ENCODE measurements around the gene GPX4. TPM values are rescaled to one million over a fixed set of nuclear protein-coding genes. Genes with fewer than 3 reads are reported as not detected.
A peak's percentile ranks its signal among the peaks of the same experiment; 100 is the strongest.

GPX4 gene
- total and polyA plus RNA-seq, 9 of the 15 experiments (the other 6 are each of a cell fraction or from before 2014, with no cell fraction given) = 61.4 to 661 (median 349) TPM

GRCh38 chr19:1085053-1085658, 18.6 kb upstream of the GPX4 start (continued):
- no peak for TF ChIP-seq HINFP (tag; conservative IDR thresholded peaks at IDR 0.05; ENCODE audit: low read depth)
- 0 out of 4 replicates have a peak, but pooled peaks have one; percentile 12 to 40 for TF ChIP-seq MLLT1 (IDR thresholded peaks at IDR 0.05)

GRCh38 chr19:1085676-1086442, 17.9 kb upstream of the GPX4 start:
- no peak for DNase-seq (ENCODE audit: extremely low read depth in 1 of 4, low spot score in 3 of 4)
- H3K9me3 ChIP-seq (replicated peaks; ENCODE audit: control insufficient read depth, insufficient read depth, low read depth, low read length) = no peaks in the 10 kb centered on the region
- 72% methylated on average over 23 of the region's 38 CpGs for WGBS (ENCODE audit: insufficient coverage, low coverage, missing lambda C conversion rate)
- FAIRE-seq = no peak
- CTCF ChIA-PET (ENCODE audit: low intra/inter-chr PET ratio) = no interaction called here
- peaks cover 6 to 76% of the 10 kb centered on the region in 2 experiments for H3K4me1 ChIP-seq (replicated peaks in 1 of 2; ENCODE audit: control insufficient read depth in 2 of 2, insufficient read depth in 2 of 2, low read length in 2 of 2)
- peaks cover 60% of the 10 kb centered on the region; the same call in 2 of the 3 replicates for H3K36me3 ChIP-seq (ENCODE audit: control insufficient read depth, insufficient read depth, low read length)
- H3K4me3 ChIP-seq = no peak overlapping the region
- no peaks in the 10 kb centered on the region for H4K20me1 ChIP-seq (replicated peaks; ENCODE audit: control insufficient read depth, insufficient read depth, low read length)
- BruUV-seq (replicated peaks) = no TSS peak
- ATAC-seq = no peak
- H3K4me2 ChIP-seq (ENCODE audit: insufficient read depth, low read length) = no peak overlapping the region
- H3K27ac ChIP-seq (ENCODE audit: extremely low read depth, low read depth, low read length) = no peak overlapping the region
- H3K27me3 ChIP-seq (ENCODE audit: control insufficient read depth in 2 of 2, insufficient read depth in 2 of 2, low read length in 2 of 2) = no peaks in the 10 kb centered on the region
- POLR2A ChIA-PET = interaction anchor here (1.4 to 5.3 kb wide), 4 partner anchors 9 to 44 kb away, joined by 4 to 45 read pairs (median 8); partner anchors contain the start of genes GPX4 and POLR2E
- H3K9me1 ChIP-seq (ENCODE audit: control insufficient read depth, insufficient read depth, low read length) = peaks cover 3% of the 10 kb centered on the region
- no peak overlapping the region for H2AFZ ChIP-seq (ENCODE audit: low read depth, low read length)
- intact Hi-C loops (cut with micrococcal nuclease) (no loop called here), in situ Hi-C loops (cut with MboI) (no loop called here)
- H3K9ac ChIP-seq (ENCODE audit: insufficient read depth in 1 of 2, low read depth in 2 of 2, low read length in 2 of 2) = peak overlapping the region in 1 of 2 experiments; percentile 31; a peak in 2 of 4 replicates
- no peaks in the 10 kb centered on the region for H3K79me2 ChIP-seq (ENCODE audit: control insufficient read depth, insufficient read depth, low read length)
- TF ChIP-seq SUPT5H (IDR thresholded peaks at IDR 0.05) (peak; percentile 65), MECOM (CRISPR knock-in tag; IDR thresholded peaks at IDR 0.05) (no peak), NONO (IDR thresholded peaks at IDR 0.05; ENCODE audit: low read depth in 2 of 2, low read length in 1 of 2) (0 out of 4 replicates have a peak, but pooled peaks of 1 of the 2 experiments have one; percentile 21), KLF16 (IDR thresholded peaks at IDR 0.05) (no peak), E2F6 (IDR thresholded peaks at IDR 0.05; ENCODE audit: borderline replicate concordance in 1 of 2, extremely low read depth in 1 of 2, insufficient read depth in 1 of 2, insufficient read length in 1 of 2, low read depth in 1 of 2, low read length in 1 of 2, poor library complexity in 1 of 2, severe bottlenecking in 1 of 2) (no peak), POLR2G (IDR thresholded peaks at IDR 0.05; ENCODE audit: low read depth, low read length) (peak; percentile 80), ZBTB33 (CRISPR knock-in tag; IDR thresholded peaks at IDR 0.05) (peak; percentile 57; the same call in 1 of the 2 replicates), SAFB2 (IDR thresholded peaks at IDR 0.05; ENCODE audit: borderline replicate concordance, low read depth, low read length, severe bottlenecking) (no peak)
